ENCODE results near the gene ARHGAP42.

Gene ARHGAP42

GRCh38 chr11:100805506-100806199 is 118.6 kb downstream of the ARHGAP42 start:
- peak; percentile 38 for DNase-seq

GRCh38 chr11:100806296-100806695 is 119.2 kb downstream of the ARHGAP42 start:
- peak; percentile 61 for DNase-seq

- DNase-seq: peak; percentile 45
These were observed 121.9 kb downstream of the ARHGAP42 start for GRCh38 chr11:100808904-100809491.

- DNase-seq: peak; percentile 86
These were observed 123.1 kb downstream of the ARHGAP42 start for GRCh38 chr11:100810146-100810545.

GRCh38 chr11:100810666-100811065 is 123.6 kb downstream of the ARHGAP42 start:
- no peak for DNase-seq

GRCh38 chr11:100812517-100812916 is 125.4 kb downstream of the ARHGAP42 start:
- DNase-seq: no peak

GRCh38 chr11:100815787-100816330 is 128.8 kb downstream of the ARHGAP42 start:
- DNase-seq: no peak

GRCh38 chr11:100816823-100817222 is 129.7 kb downstream of the ARHGAP42 start:
- peak; percentile 27 for DNase-seq

- DNase-seq: no peak
These were observed 130.5 kb downstream of the ARHGAP42 start for GRCh38 chr11:100817620-100818019.

- no peak for DNase-seq
These were observed 133.5 kb downstream of the ARHGAP42 start for GRCh38 chr11:100820621-100821020.

- no peak for DNase-seq
These were observed 134.1 kb downstream of the ARHGAP42 start for GRCh38 chr11:100821198-100821597.

GRCh38 chr11:100823360-100823759 is 136.3 kb downstream of the ARHGAP42 start:
- DNase-seq: peak; percentile 80

GRCh38 chr11:100824041-100824809 is 137.1 kb downstream of the ARHGAP42 start:
- DNase-seq: no peak

- no peak for DNase-seq
These were observed 138.5 kb downstream of the ARHGAP42 start for GRCh38 chr11:100825626-100826025.

- DNase-seq: peak; percentile 69
These were observed 141.0 kb downstream of the ARHGAP42 start for GRCh38 chr11:100827934-100828661.

GRCh38 chr11:100830274-100830673 is 143.2 kb downstream of the ARHGAP42 start:
- no peak for DNase-seq

GRCh38 chr11:100830978-100831732 is 144.1 kb downstream of the ARHGAP42 start:
- DNase-seq: peak; percentile 67

GRCh38 chr11:100831929-100832494 is 144.9 kb downstream of the ARHGAP42 start:
- DNase-seq: no peak

GRCh38 chr11:100832829-100833228 is 145.7 kb downstream of the ARHGAP42 start:
- no peak for DNase-seq

GRCh38 chr11:100833276-100833675 is 146.2 kb downstream of the ARHGAP42 start:
- no peak for DNase-seq

- DNase-seq: no peak
These were observed 148.8 kb downstream of the ARHGAP42 start for GRCh38 chr11:100835854-100836253.

- no peak for DNase-seq
These were observed 150.2 kb downstream of the ARHGAP42 start for GRCh38 chr11:100837311-100837710.

All from fibroblast of upper back skin (primary cell).